Gastrocnemius medialis (tissue), 4 donors: ENCODE results near the gene ERBB3. TPM values are rescaled to one million over a fixed set of nuclear protein-coding genes. Genes with fewer than 3 reads are reported as not detected.
"Not testable (repeated sequence)": the region's sequence is repeated elsewhere in the genome, so short reads cannot be mapped to it uniquely, and the experiment has no call there.

Experiments used
- ATAC-seq, 2 donors: fragments of 150-250 bp; one replicate each; pipeline ENCODE4 v1.9.1; 2016
- DNase-seq, 2 donors: peaks; one replicate each; pipeline ENCODE4 v3.0.0-alpha.2; 2019
- H3K27ac ChIP-seq, 4 donors: fragments of 200-600 bp; sonication (generic); 1 replicate in 1 of 4; 2 replicates in 3 of 4; pipeline ENCODE4 v1.5.1; 2016 to 2018; ENCODE audit warnings: mild to moderate bottlenecking in 2 of 4, moderate library complexity in 1 of 4
- H3K27me3 ChIP-seq, 3 donors: fragments of 200-600 bp; sonication (generic) in 2 of 3; 1 replicate in 1 of 3; 2 replicates in 2 of 3; pipeline versions ENCODE4 v1.5.1 to v1.6.0; 2016 to 2019; ENCODE audit warnings: mild to moderate bottlenecking in 1 of 3, moderate library complexity in 1 of 3
- H3K36me3 ChIP-seq, 2 donors: fragments of 200-600 bp; sonication (generic) in 1 of 2; one replicate each; pipeline ENCODE4 v1.5.1; 2017 to 2018
- H3K4me1 ChIP-seq, 2 donors: fragments of 200-600 bp; sonication (generic) in 1 of 2; one replicate each; pipeline ENCODE4 v1.5.1; 2016 to 2017; ENCODE audit warnings: mild to moderate bottlenecking in 2 of 2
- H3K4me3 ChIP-seq, 4 donors: fragments of 200-600 bp; sonication (generic) in 3 of 4; 1 replicate in 1 of 4; 2 replicates in 3 of 4; pipeline ENCODE4 v1.5.1; 2016 to 2019; ENCODE audit warnings: mild to moderate bottlenecking in 2 of 4
- H3K9me3 ChIP-seq, 3 donors: fragments of 200-600 bp; sonication (generic) in 2 of 3; 1 replicate in 1 of 3; 2 replicates in 2 of 3; pipeline ENCODE4 v1.5.1; 2016 to 2019
- CTCF ChIP-seq, 5 experiments: fragments of 450-650 bp in 3 of 5; fragments of 200-600 bp in 2 of 5; sonication (generic) in 2 of 5; IDR thresholded peaks in 4 of 5; conservative IDR thresholded peaks in 1 of 5; 1 replicate in 4 of 5; 2 replicates in 1 of 5; pipeline ENCODE4 v1.5.1; 2016 to 2019; ENCODE audit warnings: antibody characterized with exemption in 5 of 5, mild to moderate bottlenecking in 3 of 5, moderate library complexity in 3 of 5
- POLR2A ChIP-seq, 2 donors: fragments of 450-650 bp; IDR thresholded peaks; one replicate each; pipeline ENCODE4 v1.6.1; 2017; ENCODE audit warnings: antibody characterized with exemption in 2 of 2, mild to moderate bottlenecking in 2 of 2, moderate library complexity in 2 of 2
- in situ Hi-C, 4 donors: fragments of 200-750 bp; cut with MboI; loops; one replicate each; pipeline versions ENCODE4 v1.15.0 to v1.8.0; 2017; ENCODE audit warnings: low sequenced_read_pairs in 4 of 4
- intact Hi-C: fragments of 100-400 bp; cut with DNase I; formaldehyde crosslinking; loops from one replicate; pipeline ENCODE4 v1.15.1; 2023; ENCODE audit warnings: low total_unique reads
- total RNA-seq, 4 donors: library from RNA; depleted of rRNA; stranded (reverse); fragments of >200 nt; gene quantifications; one replicate each; pipeline versions ENCODE4 v1.1.0 to v1.2.3, GENCODE V29; 2016

The ERBB3 gene
- total RNA-seq, 4 donors from 2014 or later: 0.15 to 2.1 (median 1.1) TPM

- Histone ChIP-seq H3K9me3 (no peaks in the 10 kb centered on the region), H3K4me3 (no peak overlapping the region), H3K27me3 (no peaks in the 10 kb centered on the region), H3K27ac (no peak overlapping the region), H3K36me3 (no peaks in the 10 kb centered on the region), H3K4me1 (no peaks in the 10 kb centered on the region)
- ATAC-seq (no peak), DNase-seq (no peak)
- TF ChIP-seq CTCF (IDR thresholded peaks at IDR 0.05 in 4 of 5, conservative IDR thresholded peaks at IDR 0.05 in 1 of 5) (no peak), POLR2A (IDR thresholded peaks at IDR 0.05) (no peak)
- in situ Hi-C loops (no loop called here), intact Hi-C loops (no loop called here)
These were observed 17.0 kb upstream of the ERBB3 start for GRCh38 chr12:56062996-56063395.

GRCh38 chr12:56071648-56072047 is 8.3 kb upstream of the ERBB3 start:
- in situ Hi-C loops (no loop called here), intact Hi-C loops (no loop called here)
- TF ChIP-seq CTCF (IDR thresholded peaks at IDR 0.05 in 4 of 5, conservative IDR thresholded peaks at IDR 0.05 in 1 of 5) (no peak), POLR2A (IDR thresholded peaks at IDR 0.05) (no peak)
- Histone ChIP-seq H3K27me3 (no peaks in the 10 kb centered on the region), H3K4me1 (no peaks in the 10 kb centered on the region), H3K4me3 (no peak overlapping the region), H3K27ac (no peak overlapping the region), H3K9me3 (no peaks in the 10 kb centered on the region), H3K36me3 (no peaks in the 10 kb centered on the region)
- ATAC-seq (no peak), DNase-seq (no peak)

GRCh38 chr12:56074396-56074795 is 5.6 kb upstream of the ERBB3 start:
- intact Hi-C loops: no loop called here
- TF ChIP-seq CTCF (IDR thresholded peaks at IDR 0.05 in 4 of 5, conservative IDR thresholded peaks at IDR 0.05 in 1 of 5) (no peak), POLR2A (IDR thresholded peaks at IDR 0.05) (no peak)
- Histone ChIP-seq H3K27ac (no peak overlapping the region), H3K9me3 (no peaks in the 10 kb centered on the region), H3K36me3 (no peaks in the 10 kb centered on the region), H3K4me1 (peaks cover 1 to 9% of the 10 kb centered on the region in 2 donors), H3K4me3 (no peak overlapping the region), H3K27me3 (peaks cover 0 to 3% (median 0%) of the 10 kb centered on the region in 3 donors)
- in situ Hi-C loops: no loop called here
- DNase-seq: no peak
- no peak for ATAC-seq

- intact Hi-C loops: loop anchor here (2.0 kb wide), 1 partner anchor 27 kb away; the partner anchor contains the start of gene PA2G4
- Histone ChIP-seq H3K27me3 (peaks cover 10 to 24% (median 12%) of the 10 kb centered on the region in 3 donors), H3K4me1 (peaks cover 3 to 19% of the 10 kb centered on the region in 2 donors)
- DNase-seq, in situ Hi-C loops, H3K36me3 ChIP-seq, H3K27ac ChIP-seq, H3K9me3 ChIP-seq, ATAC-seq, H3K4me3 ChIP-seq: not testable (repeated sequence)
These were observed 2.0 kb upstream of the ERBB3 start for GRCh38 chr12:56077966-56078365.

GRCh38 chr12:56078427-56078826 is 1.5 kb upstream of the ERBB3 start:
- DNase-seq (no peak), ATAC-seq (no peak)
- in situ Hi-C loops: no loop called here
- H3K36me3 ChIP-seq: no peaks in the 10 kb centered on the region
- no peak overlapping the region for H3K27ac ChIP-seq
- TF ChIP-seq POLR2A (IDR thresholded peaks at IDR 0.05) (no peak), CTCF (IDR thresholded peaks at IDR 0.05 in 4 of 5, conservative IDR thresholded peaks at IDR 0.05 in 1 of 5) (no peak)
- H3K4me1 ChIP-seq: peaks cover 3 to 19% of the 10 kb centered on the region in 2 donors
- peaks cover 10 to 24% (median 12%) of the 10 kb centered on the region in 3 donors for H3K27me3 ChIP-seq
- no peaks in the 10 kb centered on the region for H3K9me3 ChIP-seq
- intact Hi-C loops: loop anchor here (2.0 kb wide), 1 partner anchor 26 kb away; the partner anchor contains the start of gene PA2G4
- H3K4me3 ChIP-seq: peak overlapping the region in 1 of 4 donors; percentile 54
